Smooth muscle cell (in vitro differentiated cells): Measurements from ENCODE around the gene NISCH. TPM values are rescaled to one million over a fixed set of nuclear protein-coding genes. Genes with fewer than 3 reads are reported as not detected.

ENCODE experiments used
- DNase-seq: peaks from one replicate; lab custom pipeline; 2025; ENCODE audit not compliant: unreplicated experiment; lab: John Stamatoyannopoulos, UW
- H2AFZ ChIP-seq: fragments of 200-600 bp; sonication (generic); 2 replicates; pipeline ENCODE4 v1.6.0; 2016; ENCODE audit warnings: antibody characterized with exemption, low read depth, mild to moderate bottlenecking
- H3F3A ChIP-seq: fragments of 200-600 bp; sonication (generic); 2 replicates; pipeline ENCODE4 v1.6.0; 2017; ENCODE audit warnings: antibody characterized with exemption, low read depth
- H3K27ac ChIP-seq: fragments of 200-600 bp; sonication (generic); 2 replicates; pipeline ENCODE4 v1.5.1; 2016; ENCODE audit warnings: low read depth, mild to moderate bottlenecking
- H3K27me3 ChIP-seq: fragments of 200-600 bp; sonication (generic); 2 replicates; pipeline ENCODE4 v1.6.1; 2016; ENCODE audit warnings: low read depth, mild to moderate bottlenecking
- H3K36me3 ChIP-seq: fragments of 200-600 bp; sonication (generic); 2 replicates; pipeline ENCODE4 v1.5.1; 2016; ENCODE audit warnings: low read depth
- H3K4me1 ChIP-seq: fragments of 200-600 bp; sonication (generic); 2 replicates; pipeline ENCODE4 v1.5.1; 2016; ENCODE audit warnings: low read depth
- H3K4me2 ChIP-seq: fragments of 200-600 bp; sonication (generic); 2 replicates; pipeline ENCODE4 v1.6.0; 2016; ENCODE audit warnings: mild to moderate bottlenecking
- H3K4me3 ChIP-seq: fragments of 200-600 bp; sonication (generic); 2 replicates; pipeline ENCODE4 v1.5.1; 2016; ENCODE audit warnings: mild to moderate bottlenecking
- H3K79me2 ChIP-seq: fragments of 200-600 bp; sonication (generic); 2 replicates; pipeline ENCODE4 v1.6.0; 2016; ENCODE audit warnings: low read depth, mild to moderate bottlenecking
- H3K9ac ChIP-seq: fragments of 200-600 bp; sonication (generic); 2 replicates; pipeline ENCODE4 v1.6.0; 2016; ENCODE audit warnings: low read depth
- H3K9me3 ChIP-seq: fragments of 200-600 bp; sonication (generic); replicated peaks from 2 replicates; pipeline ENCODE4 v1.5.1; 2016; ENCODE audit warnings: low read depth
- H4K20me1 ChIP-seq: fragments of 200-600 bp; sonication (generic); 2 replicates; pipeline ENCODE4 v1.6.0; 2016; ENCODE audit warnings: low read depth
- CTCF ChIP-seq: fragments of 200-600 bp; sonication (generic); IDR thresholded peaks from 2 replicates; pipeline ENCODE4 v1.5.1; 2017; ENCODE audit warnings: borderline replicate concordance, mild to moderate bottlenecking, antibody characterized with exemption; ENCODE audit not compliant: insufficient read depth, poor library complexity, severe bottlenecking
- WGBS: methylation state at CpG from one replicate; pipeline ENCODE4 v1.1.7; 2016; ENCODE audit warnings: low lambda C conversion rate; 5-methylcytosine and 5-hydroxymethylcytosine counted together
- polyA plus RNA-seq: library from polyadenylated mRNA; unstranded; fragments of >200 nt; fragmentation: Nextera tagmentation; extraction: Ambion mirVana; gene quantifications from 2 replicates; pipeline ENCODE4 v1.2.1, GENCODE V29; 2016
- total RNA-seq: library from RNA; depleted of rRNA; stranded (reverse); fragments of >200 nt; gene quantifications from 2 replicates; pipeline ENCODE4 v1.2.3, GENCODE V29; 2014

NISCH gene
- total and polyA plus RNA-seq, 2 experiments from 2014 or later, result 47.3 to 55.2 TPM

- no peak for TF ChIP-seq CTCF
- Histone ChIP-seq H4K20me1 (peaks cover 67% of the 10 kb centered on the region), H3F3A (no peaks in the 10 kb centered on the region)
These were observed 17.0 kb downstream of the NISCH start for GRCh38 chr3:52472239-52473000.

GRCh38 chr3:52473026-52473425 is 17.6 kb downstream of the NISCH start:
- H3K9ac ChIP-seq, result no peak overlapping the region
- no peak overlapping the region for H3K4me3 ChIP-seq
- H4K20me1 ChIP-seq, result peaks cover 61% of the 10 kb centered on the region
- 96% methylated on average over 5 of the region's 5 CpGs for WGBS
- H3K27ac ChIP-seq, result no peak overlapping the region
- peaks cover 15% of the 10 kb centered on the region for H3K79me2 ChIP-seq
- no peaks in the 10 kb centered on the region for H3F3A ChIP-seq
- H3K4me2 ChIP-seq, result no peak overlapping the region
- no peak overlapping the region for H2AFZ ChIP-seq
- DNase-seq, result no peak
- peaks cover 4% of the 10 kb centered on the region for H3K36me3 ChIP-seq
- H3K27me3 ChIP-seq, result no peaks in the 10 kb centered on the region
- H3K4me1 ChIP-seq, result no peaks in the 10 kb centered on the region
- no peaks in the 10 kb centered on the region for H3K9me3 ChIP-seq
- TF ChIP-seq CTCF, result no peak

More at GRCh38 chr3:52472239-52473000, 17.0 kb downstream of the NISCH start:
- Histone ChIP-seq H3K36me3 (peaks cover 4% of the 10 kb centered on the region), H3K4me1 (no peaks in the 10 kb centered on the region), H2AFZ (no peak overlapping the region), H3K4me3 (no peak overlapping the region), H3K9ac (no peak overlapping the region), H3K4me2 (no peak overlapping the region), H3K27ac (no peak overlapping the region), H3K9me3 (no peaks in the 10 kb centered on the region), H3K27me3 (no peaks in the 10 kb centered on the region), H3K79me2 (peaks cover 21% of the 10 kb centered on the region)
- WGBS, result 90% methylated on average over 14 of the region's 14 CpGs
- no peak for DNase-seq

- Histone ChIP-seq H2AFZ (no peak overlapping the region), H3K9ac (no peak overlapping the region), H3K79me2 (no peaks in the 10 kb centered on the region), H3K4me3 (no peak overlapping the region), H3K9me3 (no peaks in the 10 kb centered on the region), H3K4me1 (no peaks in the 10 kb centered on the region), H3K27me3 (no peaks in the 10 kb centered on the region), H3K27ac (no peak overlapping the region), H3K36me3 (peaks cover 4% of the 10 kb centered on the region), H3F3A (no peaks in the 10 kb centered on the region), H4K20me1 (peaks cover 35% of the 10 kb centered on the region), H3K4me2 (no peak overlapping the region)
- no peak for TF ChIP-seq CTCF
- WGBS, result 98% methylated on average over 16 of the region's 16 CpGs
- no peak for DNase-seq
These were observed 21.8 kb downstream of the NISCH start for GRCh38 chr3:52477076-52477795.

GRCh38 chr3:52477796-52478095 is 22.3 kb downstream of the NISCH start:
- H3F3A ChIP-seq, result peaks cover under 1% of the 10 kb centered on the region
- no peaks in the 10 kb centered on the region for H3K4me1 ChIP-seq
- no peaks in the 10 kb centered on the region for H3K9me3 ChIP-seq
- DNase-seq, result no peak
- no peak overlapping the region for H3K27ac ChIP-seq
- WGBS, result 96% methylated on average over 6 of the region's 6 CpGs
- peaks cover 34% of the 10 kb centered on the region for H4K20me1 ChIP-seq
- no peaks in the 10 kb centered on the region for H3K27me3 ChIP-seq
- H3K9ac ChIP-seq, result no peak overlapping the region
- no peak for TF ChIP-seq CTCF
- peaks cover 4% of the 10 kb centered on the region for H3K36me3 ChIP-seq
- H3K4me2 ChIP-seq, result no peak overlapping the region
- no peaks in the 10 kb centered on the region for H3K79me2 ChIP-seq
- H3K4me3 ChIP-seq, result no peak overlapping the region
- H2AFZ ChIP-seq, result no peak overlapping the region
